HG03025 (cell line): ENCODE results near the gene A3GALT2.
"Not testable (repeated sequence)": the region's sequence is repeated elsewhere in the genome, so short reads cannot be mapped to it uniquely, and the experiment has no call there.

Source experiments
- ATAC-seq: cut with Tn5 transposase; IDR thresholded peaks from one replicate; pipeline ENCODE4 v1.9.1; 2021; ENCODE audit warnings: mild to moderate bottlenecking, moderate library complexity; ENCODE audit not compliant: unreplicated experiment, low FRiP score

The A3GALT2 gene

DNA sequence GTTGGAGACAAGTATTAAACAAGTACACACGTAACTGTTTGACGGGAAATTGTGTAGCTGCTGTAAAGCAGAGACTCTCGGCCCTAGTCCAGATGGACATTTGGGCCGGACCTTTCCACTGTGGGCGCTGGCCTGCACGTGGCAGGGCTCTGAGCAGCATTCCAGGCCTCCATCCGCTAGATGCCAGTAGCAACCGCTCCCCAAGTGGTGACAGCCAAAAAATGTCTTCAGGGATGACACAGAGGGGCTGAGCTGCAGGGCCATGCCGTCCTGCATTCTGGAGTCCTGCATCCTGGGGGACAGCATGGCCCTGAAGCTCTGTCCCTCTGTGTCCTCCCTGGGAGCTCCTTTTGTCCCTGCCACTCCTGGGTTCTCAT lies 24.8 kb downstream of the A3GALT2 start:
- no peak for ATAC-seq

DNA sequence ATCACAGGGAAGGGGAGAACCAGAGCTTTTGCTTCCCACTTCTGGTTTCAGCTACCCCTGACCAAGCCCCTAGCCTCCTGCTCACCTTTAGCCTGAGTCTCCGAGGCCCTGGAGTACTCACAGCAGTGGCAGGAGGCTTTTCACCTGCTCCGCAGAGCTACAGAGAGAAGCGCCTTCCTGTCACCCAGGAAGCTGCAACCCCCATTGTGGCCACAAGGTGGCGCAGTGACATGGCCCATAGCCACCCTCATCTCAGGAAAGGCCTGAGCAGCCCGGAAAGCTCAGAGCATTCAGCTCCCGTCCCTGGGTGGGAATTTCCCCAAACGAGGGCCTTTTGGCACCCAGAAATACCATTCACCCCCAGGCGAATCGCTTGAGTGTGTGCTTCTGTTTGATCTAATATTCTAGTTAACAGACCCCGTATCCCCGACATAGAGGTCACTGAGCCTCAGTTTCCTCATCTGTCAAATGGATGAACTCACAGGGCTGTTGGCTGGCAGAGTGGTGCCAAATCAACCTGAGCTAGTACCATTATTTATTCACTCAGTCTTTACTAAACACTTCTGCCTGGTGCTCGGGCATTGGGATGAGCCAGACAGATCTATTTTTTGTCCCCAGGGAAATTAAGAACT lies 25.3 kb downstream of the A3GALT2 start:
- ATAC-seq = no peak

GRCh38 chr1:33295023-33295422 lies 25.9 kb downstream of the A3GALT2 start:
- ATAC-seq = no peak

- ATAC-seq = no peak
These were observed 26.6 kb downstream of the A3GALT2 start for GRCh38 chr1:33294071-33295010.

DNA sequence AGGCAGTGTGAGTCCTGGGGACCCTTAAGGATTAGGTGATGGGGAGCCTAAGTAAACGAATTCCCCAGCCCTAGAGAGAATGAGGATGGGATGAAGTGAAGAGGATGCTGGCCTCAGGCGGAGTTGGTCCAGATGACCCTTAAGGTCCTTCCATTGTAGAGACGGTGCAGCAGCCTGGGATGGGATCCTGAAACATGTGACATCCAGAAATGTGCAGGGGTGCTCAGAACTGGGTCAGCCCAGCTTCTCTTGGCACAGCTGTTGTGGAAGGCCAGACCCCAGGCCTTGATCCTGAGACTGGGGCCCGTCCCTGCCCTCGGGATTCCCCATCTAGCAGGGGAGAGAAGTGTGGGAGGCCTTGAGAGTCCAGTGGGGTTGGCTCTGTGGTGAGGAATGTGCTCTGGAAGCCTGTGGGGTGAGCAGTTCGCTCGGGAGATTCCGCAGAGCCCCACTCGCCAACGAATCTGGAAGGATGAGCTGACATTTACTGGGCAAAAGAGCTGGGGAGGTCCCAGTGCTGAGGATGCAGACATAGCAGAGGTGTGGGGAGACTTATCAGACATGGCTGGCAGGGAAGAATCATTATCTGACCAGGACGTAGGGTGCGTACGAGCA lies 28.1 kb downstream of the A3GALT2 start:
- ATAC-seq = no peak

DNA sequence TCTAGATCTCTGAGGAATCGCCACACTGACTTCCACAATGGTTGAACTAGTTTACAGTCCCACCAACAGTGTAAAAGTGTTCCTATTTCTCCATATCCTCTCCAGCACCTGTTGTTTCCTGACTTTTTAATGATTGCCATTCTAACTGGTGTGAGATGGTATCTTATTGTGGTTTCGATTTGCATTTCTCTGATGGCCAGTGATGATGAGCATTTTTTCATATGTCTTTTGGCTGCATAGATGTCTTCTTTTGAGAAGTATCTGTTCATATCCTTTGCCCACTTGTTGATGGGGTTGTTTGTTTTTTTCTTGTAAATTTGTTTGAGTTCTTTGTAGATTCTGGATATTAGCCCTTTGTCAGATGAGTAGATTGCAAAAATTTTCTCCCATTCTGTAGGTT lies 30.3 kb downstream of the A3GALT2 start:
- ATAC-seq = not testable (repeated sequence)

- ATAC-seq = no peak
These were observed 31.1 kb downstream of the A3GALT2 start for GRCh38 chr1:33289858-33290154.

GRCh38 chr1:33288976-33289857 lies 31.7 kb downstream of the A3GALT2 start:
- ATAC-seq = no peak

DNA sequence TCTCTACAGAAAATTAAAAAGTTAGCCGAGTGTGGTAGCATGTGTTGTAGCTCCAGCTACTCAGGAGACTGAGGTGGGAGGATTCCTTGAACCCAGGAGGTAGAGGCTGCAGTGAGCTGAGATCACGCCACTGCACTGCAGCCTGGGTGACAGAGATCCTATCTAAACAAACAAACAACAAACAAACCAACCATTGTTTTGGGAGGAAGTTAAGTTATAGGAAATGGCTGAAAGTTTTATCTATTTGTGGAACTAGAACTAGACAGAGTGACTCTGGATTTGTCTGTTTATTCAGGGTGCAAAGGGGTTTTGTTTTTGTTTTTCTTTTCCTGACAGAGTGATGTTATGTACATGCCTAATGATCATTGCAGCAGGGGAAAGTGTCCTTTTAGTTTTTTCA lies 33.6 kb downstream of the A3GALT2 start:
- no peak for ATAC-seq

DNA sequence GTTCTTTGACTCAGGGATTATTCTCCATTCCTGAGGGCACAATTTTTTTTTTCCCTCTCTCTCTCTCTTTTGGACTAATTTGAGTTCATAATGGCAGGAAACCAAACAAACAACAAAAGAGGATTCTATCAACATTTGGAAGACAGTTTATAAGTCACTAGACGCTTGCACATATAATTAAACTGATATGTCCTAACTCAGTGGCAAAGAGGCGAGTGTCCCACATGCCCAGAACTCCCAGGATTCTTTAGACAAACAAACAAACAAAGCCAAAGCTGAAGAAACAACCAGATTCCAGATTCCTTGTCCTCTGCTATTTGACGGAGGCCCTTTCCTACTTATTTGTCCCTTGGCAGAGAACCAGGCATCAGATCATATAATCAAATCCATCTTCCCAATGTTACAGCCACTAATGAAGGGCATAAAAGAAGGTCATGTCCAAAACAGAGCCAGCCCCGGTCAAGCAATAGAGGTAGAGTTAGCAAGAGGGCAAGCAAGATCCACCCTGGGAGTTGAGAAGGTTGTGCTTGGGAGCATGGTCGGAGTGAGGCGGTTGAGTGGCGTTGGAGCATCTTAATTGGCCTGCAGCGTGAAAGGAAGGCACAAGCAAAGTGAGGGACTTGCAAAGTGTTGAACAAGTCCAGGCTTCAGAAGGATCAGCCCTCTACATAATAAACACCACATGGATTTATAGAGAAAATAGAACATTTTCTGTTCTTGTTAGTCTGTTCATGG lies 34.3 kb downstream of the A3GALT2 start:
- no peak for ATAC-seq

DNA sequence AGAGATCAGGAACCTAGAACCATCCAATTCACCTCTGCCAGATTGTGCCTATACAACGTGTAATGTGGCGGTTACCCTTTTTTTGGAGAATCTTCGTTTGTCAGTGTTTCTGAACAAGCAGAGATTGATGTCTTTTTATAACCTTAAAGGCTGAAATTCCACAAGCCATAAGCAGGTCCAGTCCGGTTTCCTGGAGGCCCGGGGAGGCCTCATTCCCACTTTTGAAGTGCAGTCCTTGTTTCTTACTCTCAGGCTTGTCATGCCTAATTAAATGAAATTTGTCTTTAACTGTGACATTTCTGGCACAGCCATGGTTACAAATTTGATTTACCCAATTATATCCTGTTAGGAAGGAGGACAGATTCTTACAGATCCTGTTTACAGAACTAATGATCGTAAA lies 36.8 kb downstream of the A3GALT2 start:
- no peak for ATAC-seq

DNA sequence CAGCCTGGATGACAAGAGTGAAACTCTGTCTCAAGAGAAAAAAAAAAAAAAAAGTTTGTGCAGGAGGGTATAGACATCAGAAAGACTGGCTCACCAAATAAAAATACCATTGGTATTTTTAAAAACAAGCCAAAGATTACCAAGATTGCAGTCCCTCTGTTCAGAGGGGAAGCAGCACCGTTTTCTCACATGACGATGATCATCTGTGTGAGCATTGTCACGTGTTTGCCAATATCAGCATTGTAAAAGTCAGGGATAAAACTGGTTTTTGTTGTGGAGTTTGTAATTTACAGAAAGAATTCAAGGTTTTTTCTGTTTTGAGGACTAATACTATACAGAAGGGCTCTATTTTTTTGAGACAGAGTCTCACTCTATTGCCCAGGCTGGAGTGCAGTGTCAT lies 38.1 kb downstream of the A3GALT2 start:
- ATAC-seq = no peak

- ATAC-seq = no peak
These were observed 39.2 kb downstream of the A3GALT2 start for GRCh38 chr1:33281554-33282303.

DNA sequence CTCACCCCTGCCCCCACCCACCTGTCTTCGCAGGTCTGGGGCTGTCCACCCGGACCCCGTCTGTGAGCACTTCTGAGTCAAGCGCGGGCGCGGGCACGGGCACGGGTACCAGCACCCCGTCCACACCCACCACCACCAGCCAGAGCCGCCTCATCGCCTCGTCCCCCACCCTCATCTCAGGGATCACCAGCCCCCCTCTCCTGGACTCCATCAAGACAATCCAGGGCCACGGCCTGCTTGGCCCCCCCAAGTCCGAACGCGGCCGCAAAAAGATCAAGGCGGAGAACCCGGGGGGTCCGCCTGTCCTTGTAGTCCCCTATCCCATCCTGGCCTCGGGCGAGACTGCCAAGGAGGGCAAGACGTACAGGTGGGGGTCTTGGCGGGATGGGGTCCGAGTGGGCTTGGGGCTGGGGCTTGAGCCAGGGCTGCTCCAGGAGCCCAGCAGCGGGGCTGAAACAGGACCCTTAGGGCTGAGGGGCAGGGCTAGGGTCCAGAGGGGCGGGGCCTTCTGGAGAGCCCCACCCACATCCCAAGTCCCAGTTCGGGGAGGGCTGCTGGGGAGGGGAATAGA lies 40.7 kb downstream of the A3GALT2 start:
- ATAC-seq = no peak

GRCh38 chr1:33277488-33278084 lies 43.3 kb downstream of the A3GALT2 start:
- ATAC-seq = no peak

GRCh38 chr1:33276573-33277298 lies 44.2 kb downstream of the A3GALT2 start:
- no peak for ATAC-seq

DNA sequence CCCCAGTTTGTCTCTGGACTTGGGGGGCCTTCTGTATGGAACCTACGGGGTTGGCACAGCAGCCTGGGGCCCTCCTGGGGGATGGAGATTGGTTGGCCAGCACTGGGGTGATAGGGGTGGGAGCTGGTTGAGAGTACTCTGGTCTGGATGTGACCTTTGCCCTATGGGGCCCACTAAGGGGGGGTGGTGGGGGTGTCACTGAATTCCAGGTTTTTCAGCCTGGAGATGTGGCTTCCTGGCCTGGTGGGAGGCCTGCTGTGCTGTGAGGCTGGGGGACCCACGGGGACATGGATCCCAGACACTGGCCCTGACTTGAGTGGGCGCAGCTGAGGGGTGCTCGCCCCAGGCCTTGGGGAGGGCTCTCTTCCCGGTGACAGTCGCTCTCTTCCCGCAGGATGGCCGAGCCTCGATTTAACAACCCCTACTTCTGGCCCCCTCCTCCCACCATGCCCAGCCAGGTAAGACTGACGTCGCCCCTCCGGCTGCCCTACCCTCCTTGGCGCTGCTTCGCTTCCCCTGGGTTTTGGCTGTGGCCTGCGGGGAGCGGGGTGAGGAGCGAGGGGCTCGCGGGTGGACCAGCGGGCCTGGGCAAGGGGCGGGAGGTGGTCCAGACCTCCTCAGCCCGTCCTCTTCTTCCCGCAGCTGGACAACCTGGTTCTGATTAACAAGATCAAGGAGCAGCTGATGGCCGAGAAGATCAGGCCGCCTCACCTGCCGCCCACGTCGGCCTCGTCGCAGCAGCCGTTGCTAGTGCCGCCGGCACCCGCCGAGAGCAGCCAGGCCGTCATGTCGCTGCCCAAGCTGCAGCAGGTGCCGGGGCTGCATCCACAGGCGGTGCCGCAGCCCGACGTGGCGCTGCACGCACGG lies 45.0 kb downstream of the A3GALT2 start:
- ATAC-seq = no peak
